NCI-H1105 (cell line): ENCODE data around the gene NSUN2.
"Not testable (repeated sequence)": the region's sequence is repeated elsewhere in the genome, so short reads cannot be mapped to it uniquely, and the experiment has no call there.

ENCODE experiments used
- DNase-seq: peaks from one replicate; lab custom pipeline; 2025; lab: John Stamatoyannopoulos, UW

Gene NSUN2

DNA sequence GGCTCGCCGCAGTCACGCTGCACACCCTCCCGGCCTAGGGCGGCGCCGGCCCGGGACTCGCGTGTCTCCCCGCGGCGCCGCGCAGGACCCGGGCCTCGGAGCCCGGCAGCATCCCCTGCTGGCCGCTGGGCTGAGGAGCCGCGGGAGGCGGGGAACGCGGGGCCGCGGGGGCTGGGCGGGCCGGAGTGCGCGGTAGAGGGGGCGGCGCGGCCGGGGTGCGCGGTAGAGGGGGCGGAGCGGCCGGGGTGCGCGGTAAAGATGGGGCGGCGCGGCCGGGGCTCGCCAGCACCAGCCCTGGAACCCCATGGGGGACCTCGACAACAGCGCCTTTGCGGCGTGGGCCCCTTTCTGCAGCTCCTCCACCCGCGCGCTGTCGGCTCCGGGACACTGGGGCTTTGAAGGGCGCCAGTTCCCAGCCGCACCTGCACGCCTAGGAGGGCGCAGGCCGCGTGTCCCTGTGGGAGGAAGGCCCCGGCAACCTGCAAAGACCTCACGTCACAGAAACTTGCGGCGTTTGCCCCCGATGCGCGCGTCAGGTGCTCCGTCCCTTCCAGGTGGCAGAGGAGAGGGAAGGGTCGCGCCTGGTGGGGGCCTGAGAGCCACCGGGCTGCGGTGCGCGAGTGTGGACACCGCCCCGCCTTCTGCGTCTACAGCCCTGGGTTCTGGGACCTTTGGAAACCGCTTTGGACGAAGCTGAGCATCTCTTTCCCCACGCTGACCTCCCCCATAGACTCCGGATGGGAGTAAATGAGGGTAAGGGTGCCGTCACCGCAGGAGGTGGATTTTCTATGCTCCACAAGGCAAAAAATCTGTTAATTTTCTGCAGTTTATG, 49.6 kb downstream of the NSUN2 start:
- peak; percentile 4 for DNase-seq

DNA sequence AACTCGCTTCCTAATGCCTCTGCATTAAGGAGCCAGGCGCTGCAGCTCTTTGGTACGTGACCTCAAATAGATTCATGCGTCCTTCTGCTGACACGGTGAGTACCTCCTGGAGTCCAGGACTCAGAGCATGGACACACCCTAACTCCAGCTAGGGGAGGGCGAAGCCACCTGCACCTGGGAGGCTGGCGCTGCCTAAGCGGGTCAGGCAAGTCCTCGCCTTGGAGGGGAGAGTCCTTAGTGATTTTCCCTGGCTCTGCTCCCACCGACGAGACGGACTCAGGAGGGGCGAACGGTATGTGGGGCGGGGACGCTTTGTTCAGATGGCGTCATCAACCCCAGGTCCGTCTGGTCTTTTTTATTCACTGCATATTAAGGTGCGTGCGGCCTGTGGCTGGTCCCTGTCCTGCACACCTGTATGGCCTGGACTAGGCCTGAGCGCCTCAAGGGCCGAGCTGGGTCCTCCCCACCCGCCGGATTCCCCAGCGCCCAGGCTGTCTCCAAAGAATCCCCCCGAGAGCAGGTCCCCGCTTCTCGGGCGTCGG, 50.3 kb downstream of the NSUN2 start:
- no peak for DNase-seq

DNA sequence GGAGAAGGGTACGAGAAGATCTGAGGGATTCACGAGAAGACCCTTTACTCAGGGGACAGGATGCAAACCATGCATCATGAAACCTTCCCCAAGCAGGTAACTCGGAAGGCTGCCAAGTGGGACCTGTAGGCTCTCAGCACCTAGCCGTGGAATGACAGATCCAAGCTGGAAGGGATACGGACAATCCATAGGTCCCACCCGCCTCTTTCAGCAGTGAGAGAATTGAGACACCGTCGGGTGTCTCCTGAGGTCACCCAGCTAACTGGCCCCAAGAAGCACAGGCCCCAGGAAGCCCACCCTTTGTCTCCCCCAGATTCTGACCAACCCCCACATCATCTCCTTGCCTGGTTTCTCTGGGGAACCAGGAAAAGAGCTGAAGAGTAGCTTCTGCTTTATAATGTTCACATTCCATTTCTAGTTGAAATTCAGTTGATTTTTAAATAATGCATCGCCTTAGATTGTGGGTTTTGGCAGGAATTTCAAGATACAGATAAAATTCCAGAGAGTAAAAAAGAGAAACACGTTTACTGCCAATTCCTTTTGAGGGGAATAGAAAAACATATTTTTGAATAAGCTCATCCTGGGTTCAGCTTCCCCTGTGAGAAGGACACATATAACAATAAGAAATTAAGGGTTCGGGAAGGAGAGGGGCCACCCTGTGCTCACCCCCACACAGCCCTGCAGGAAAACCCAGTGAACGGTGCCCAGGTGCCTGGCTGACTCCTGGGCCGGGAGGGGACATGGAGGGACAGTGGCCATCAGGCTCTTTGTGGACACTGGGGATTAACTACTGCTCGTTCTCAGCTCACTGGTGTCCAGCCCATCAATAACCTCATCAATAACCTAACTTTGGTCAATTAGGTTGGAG, 51.1 kb downstream of the NSUN2 start:
- DNase-seq, result no peak

DNA sequence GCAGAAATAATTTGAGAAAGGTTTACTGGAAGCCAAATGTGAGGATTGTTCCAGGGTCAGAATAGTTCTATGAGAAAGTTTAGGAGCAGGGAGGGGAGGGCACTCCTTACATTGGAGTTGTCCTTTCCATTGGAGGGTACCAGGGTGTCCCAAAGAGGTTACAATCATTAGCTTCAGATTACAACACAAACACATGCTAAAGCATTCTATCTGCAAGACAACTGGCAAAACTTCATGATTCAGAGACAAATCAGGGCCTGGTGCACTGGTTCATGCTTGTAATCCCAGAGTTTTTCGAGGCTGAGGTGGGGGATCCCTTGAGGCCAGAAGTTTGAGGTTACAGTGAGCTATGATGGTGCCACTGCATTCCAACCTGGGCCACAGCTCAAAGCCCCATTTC, 51.8 kb downstream of the NSUN2 start:
- DNase-seq, result no peak

DNA sequence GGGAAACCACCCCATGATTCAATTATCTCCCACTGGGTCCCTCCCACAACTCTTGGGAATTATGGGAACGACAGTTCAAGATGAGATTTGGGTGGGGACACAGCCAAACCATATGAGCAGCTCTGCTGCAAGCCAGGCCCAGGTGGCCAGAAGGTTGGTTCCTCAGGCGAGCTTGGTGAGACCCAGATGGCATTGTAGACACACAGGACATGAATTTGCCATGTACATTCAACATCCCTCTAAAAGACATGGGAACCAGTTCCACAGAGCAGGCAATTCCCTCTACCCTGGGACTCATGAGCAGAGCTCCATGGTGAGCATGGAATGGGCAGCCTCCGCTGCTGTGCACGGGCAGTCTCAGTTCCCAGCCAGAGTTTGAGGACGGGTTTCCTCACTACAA, 53.3 kb downstream of the NSUN2 start:
- no peak for DNase-seq

DNA sequence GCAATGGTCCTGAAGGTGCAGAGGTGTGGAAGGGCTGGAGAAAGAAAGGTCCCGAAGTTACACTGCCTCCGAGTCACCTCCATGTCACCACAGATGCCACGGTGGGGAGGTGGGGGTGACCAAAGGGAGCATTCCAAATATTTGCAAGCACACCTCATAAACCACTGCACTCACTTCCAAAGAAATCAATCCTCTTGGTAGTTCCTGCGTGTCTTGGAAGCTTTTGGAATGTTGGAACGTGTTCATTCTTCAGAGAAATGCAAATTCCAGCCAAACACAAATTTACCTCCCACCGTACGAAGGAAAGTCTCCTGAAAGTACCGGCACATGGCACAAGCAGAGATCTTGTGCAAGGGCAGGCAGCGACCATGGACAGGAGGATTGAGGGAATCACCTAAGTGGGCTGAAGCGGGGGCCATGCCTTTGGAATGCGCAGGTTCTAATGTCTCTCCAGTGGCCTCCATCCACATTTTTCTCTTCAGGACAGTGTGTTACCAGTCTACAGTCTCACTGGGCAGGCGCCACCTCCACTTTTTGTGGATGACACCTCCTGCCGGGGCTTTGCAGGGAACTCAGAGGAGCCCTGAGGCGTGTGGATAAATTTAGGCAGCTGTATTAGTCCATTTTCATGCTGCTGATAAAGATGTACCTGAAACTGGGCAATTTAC, 54.0 kb downstream of the NSUN2 start:
- DNase-seq, result no peak

DNA sequence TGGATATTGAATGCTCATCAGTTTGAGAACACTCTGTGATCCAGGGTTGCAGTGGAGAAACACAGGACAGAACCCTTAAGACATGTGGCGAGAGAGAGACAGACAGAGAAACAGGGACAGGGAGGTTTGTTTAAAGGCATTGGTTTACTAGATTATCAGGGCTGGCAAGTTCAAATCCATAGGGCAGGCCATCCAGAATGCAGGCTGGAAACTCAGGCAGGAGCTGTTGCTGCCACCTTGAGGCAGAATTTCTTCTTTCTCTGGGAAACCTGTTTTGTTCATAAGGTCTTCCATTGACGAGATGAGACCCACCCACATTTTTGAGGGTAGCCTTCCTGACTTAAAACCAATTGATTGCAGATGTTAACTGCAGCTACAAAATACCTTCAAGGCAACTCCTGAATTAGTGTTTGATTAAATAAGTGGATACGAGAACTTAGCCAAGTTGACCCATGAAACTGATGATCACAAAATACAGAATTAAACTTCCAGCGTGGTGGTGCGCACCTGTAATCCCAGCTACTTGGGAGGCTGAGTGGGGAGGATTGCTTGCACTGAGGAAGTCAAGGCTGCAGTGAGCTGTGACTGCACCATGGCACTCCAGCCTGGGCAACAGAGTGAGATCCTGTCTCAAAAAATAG, 55.9 kb downstream of the NSUN2 start:
- peak; percentile 41 for DNase-seq

DNA sequence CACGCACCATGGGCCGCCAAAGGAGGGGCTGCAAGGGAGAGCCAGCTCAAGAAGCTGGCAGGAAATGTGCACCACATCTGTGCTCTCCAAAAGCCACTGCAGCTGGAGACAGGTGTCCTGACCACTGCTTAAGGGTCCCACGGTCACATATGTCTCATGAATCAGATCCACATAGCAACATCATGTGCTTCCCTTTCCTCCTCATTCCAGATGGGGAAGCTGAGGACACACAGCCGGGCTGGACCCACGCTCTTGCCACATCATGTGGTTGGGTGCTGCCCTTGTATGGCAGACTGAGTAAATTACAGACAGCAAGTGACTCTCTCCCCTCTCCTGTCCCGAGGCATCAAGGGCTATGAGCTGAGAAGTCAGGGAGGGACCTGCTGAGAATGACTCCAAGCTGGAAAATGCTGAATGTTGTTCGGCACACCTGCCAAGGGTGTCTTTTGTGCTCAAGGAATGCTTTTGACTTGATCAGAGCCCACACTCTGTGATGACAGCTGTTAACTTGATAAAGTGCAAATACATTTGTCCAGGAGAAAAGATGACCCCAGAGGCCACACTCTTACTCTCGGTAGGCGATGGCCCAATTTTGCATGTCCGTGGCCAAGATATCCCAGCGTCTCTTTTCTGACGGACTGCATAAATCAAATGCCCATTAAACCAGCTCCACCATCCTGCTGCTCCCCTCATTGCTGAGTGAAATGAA, 58.2 kb downstream of the NSUN2 start:
- DNase-seq, result no peak

DNA sequence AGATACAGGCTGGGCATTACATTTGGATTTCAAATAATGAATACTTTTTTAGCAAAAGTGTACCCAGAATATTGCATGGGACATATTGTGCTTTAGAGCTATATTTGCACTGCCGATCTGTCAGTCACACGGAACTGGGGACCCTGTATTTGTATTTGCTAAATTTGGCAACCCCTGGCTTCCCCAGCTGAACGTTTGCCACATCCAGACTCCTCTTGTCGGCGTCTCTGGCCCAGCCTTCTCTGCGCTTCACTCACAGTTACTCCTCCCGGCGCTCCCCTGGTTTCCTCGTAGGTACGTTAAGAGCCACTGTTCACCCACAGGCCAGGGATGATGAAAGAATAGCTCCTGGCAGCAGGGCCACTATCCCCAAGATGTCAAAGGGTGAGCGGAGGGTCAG, 58.7 kb downstream of the NSUN2 start:
- DNase-seq, result no peak

DNA sequence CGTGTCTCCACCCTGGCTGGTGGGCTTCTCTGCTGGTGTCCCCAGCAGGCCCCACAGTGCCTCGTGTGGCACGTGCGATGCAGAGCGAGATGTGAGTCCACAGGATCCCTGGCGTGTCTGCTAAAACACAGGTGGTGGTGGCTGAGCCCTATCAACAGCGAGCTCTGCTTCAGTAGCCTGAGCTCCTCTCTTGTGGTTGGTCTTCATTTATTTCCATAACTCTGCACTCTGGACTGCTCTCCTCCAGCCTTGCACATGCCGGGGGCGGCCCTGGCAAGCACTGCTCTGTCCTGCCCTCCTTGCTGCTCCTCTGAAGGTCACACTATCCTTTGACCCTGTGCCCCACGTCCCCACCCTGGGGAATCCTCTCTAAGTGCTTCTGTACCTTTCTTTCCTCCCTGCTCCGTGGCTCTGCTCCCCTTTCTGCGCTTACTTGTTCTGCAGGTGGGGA, 59.2 kb downstream of the NSUN2 start:
- no peak for DNase-seq

DNA sequence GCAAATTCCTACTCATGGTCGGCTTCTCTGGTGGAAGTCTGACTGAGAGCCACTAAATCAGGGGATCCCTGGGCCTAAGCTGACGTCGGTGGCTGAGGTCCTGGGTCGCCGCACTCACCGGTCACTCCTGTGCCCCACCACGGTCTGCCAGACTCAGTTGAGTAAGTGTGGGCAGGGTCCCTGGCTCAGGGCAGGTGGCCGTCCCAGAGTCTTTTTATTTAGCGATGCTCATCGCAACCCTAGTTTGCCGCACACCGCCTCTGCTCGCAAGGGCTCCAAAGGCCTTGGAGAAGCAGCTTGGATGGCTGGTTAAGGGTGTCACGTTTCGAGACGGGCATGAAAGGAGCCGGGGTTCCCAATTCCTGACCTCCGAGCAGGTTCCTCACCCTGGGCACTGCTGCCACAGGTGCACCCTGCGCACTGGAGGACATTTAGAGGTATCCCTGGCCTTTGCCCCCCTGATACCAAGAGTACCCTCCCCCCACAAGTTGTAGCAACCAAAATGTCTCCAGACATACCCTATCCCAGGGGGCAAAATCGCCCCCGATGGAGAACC, 59.9 kb downstream of the NSUN2 start:
- no peak for DNase-seq

DNA sequence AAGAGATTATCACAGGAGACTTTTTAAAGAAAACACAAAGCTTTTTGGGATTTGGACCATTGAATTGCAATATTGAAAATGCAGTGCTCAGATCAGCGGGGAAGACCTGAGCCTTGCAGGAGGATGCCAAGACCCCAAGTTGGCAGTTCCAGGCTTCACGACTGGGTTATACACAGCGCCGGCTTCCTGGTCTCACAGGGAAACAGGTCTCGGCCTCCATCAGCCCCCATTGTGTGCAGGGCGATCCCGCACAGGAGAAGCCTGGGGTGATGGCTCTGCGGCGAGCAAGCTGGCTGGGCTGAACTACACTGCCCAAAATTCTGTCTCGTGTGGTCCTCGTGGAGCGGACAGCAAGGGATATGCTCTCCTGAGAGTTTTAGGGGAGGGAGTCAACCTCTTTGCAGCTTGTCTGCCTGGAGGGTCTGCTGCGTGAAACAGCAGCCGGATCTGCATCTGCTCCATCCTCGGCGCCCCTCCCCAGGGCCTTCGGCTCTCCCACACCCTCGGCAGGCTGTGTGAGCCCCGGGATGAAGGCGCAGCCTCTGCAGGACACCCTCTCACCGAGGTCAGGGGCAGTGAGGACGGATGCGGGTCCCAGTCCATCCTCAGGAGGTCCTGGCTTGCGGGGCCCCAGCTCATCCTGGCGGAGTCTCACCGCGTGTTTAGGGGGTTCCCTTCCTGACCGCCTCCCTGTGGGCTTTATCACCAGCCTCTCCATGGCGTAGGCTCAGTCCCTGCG, 60.6 kb downstream of the NSUN2 start:
- no peak for DNase-seq

DNA sequence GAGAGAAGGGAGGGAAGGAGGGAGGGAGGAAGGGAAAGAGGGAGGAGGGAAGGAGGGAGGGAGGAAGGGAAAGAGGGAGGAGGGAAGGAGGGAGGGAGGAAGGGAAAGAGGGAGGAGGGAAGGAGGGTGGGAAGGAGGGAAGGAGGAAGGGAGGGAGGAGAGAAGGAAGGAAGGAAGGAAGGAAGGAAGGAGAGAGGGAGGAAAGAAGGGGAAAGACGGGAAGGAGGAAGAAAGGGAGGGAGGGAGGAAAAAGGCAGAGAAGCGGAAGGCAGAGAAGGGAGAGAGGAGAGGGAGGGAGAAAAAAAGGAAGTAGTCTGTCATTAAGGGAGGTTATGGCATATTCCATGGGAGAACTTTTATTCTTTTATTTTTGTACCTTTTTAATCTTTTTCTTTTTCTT, 61.2 kb downstream of the NSUN2 start:
- DNase-seq, result not testable (repeated sequence)

DNA sequence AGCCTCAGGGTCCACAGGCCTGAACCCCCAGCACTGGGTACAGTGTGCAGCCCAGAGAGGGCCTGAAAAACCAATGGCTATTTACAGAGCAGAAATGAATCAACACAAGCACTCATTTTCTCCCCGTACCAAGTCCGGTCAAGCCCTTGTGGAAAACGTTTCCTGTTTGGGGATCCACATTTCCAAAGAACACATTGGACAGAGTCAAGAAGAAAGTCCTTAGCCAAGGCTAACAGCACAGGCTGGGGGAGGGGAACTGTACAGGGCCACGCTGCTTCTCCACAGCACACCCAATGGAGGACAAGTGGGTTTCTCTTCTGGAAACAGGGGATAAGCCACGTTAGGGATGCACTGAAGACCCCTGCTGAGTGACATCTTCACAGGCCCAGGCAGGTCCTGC, 62.3 kb downstream of the NSUN2 start:
- no peak for DNase-seq

DNA sequence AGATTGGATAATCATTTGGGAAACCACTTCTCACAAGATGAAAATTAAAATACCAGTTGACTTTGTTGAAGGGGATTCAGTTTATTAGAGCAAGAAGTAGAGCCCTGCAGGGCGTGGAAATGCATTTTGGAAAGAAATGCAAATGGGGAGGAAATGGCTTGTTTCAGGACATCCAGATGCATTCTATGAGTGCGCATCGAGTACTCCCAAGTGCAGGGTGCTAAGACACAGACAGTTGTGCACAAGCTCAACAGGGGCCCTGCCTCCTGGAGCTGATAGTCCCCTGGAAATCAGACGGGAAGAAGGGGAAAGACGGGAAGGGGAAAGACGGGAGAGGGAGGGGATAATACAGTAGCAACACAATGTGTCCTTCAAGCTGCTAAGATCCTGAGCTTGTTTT, 64.0 kb downstream of the NSUN2 start:
- no peak for DNase-seq

DNA sequence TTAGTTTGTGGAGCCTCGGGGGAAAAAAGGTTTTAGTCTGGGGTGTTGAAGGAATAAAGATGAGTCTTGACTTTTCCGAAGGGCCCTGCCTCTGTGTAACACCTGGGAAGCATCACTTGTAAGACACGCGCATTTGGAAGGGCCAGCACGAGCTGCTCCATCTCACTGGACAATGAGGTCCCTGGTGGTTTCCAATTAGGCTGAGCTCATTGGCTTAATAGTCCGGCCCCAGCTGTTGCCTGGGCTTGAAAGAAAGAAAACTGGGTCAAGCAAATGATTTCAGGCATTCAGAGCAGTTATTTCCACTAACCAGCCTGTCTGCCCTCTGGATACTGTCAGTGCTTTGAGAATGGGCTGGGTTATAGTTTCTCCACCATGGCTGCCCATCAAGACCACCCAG, 64.5 kb downstream of the NSUN2 start:
- DNase-seq, result no peak

DNA sequence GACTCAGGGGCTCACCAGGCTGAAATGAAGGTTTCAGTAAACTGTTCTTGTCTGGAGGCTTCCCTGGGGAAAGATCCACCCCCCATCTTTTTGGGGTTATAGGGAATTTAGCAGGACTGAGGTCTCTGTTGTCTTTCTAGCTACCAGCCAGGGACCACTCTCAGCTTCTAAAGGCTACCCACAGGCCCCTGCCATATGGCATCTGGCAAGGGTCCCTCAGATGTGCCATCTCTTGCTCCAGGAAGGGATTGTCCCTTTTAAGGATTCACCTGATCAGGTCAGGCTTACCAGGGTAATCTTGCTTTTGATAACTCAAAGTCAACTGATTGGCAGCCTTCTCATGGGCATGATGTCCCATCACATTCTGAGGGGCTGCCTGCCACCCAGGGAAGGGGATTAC, 65.0 kb downstream of the NSUN2 start:
- no peak for DNase-seq

DNA sequence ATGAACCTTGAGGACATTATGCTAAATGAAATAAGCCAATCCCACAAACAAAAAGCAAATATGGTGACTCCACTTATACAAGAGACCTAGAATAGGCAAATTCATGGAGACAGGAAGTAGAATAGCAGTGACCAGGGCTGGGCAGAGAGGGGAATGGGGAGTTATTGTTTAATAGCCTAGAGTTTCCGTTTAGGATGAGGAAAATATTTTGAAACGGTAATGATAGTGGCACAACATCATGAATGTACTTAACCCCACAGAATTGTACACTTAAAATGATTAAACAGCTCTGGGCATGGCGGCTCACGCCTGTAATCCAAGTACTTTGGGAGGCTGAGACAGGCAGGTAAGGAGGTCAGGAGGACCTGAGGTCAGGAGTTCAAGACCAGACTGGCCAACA, 65.8 kb downstream of the NSUN2 start:
- no peak for DNase-seq

DNA sequence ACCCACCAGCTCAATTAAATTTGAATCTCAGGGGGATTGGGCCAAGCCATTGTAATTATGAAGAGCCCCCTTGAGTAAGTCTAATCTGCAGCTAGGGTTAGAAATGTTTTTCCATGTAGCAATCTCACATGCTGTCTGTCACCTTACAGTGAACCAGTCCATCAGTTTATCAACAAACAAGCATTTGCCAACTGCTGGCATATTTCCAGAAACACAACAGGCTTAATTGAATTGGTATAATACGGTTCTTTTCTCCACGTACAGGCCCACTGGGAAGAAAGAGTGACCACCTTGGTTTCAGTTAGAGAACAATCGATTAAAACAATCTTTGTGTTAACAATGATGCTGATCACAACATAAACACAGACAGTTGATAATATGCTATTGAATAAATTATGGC, 67.4 kb downstream of the NSUN2 start:
- peak; percentile 77 for DNase-seq
